Lung (tissue), 12 donors: ENCODE data around the gene GPS1. TPM values are rescaled to one million over a fixed set of nuclear protein-coding genes. Genes with fewer than 3 reads are reported as not detected.
A peak's percentile ranks its signal among the peaks of the same experiment; 100 is the strongest.

Experiments
- ATAC-seq: fragments of 200-7000 bp; cut with Tn5 transposase; one replicate; pipeline ENCODE4 v1.9.1; 2020; ENCODE audit warnings: moderate number of reproducible peaks; ENCODE audit not compliant: insufficient read depth, low FRiP score
- DNase-seq, 3 donors: peaks; one replicate each; pipeline ENCODE4 v3.0.0-alpha.2; 2013 to 2017
- H3K27ac ChIP-seq, 2 donors: one replicate each; pipeline ENCODE4 v1.5.1; 2013; ENCODE audit warnings: mild to moderate bottlenecking in 2 of 2, moderate library complexity in 2 of 2, control low read depth in 1 of 2, inconsistent platforms in 1 of 2, low read depth in 1 of 2, low read length in 1 of 2
- H3K27me3 ChIP-seq, 3 donors: one replicate each; pipeline ENCODE4 v1.5.1; 2013; ENCODE audit warnings: low read length in 2 of 3; ENCODE audit not compliant: control insufficient read depth in 3 of 3, insufficient read depth in 3 of 3
- H3K36me3 ChIP-seq, 4 donors: one replicate each; pipeline ENCODE4 v1.5.1; 2013; ENCODE audit warnings: low read length in 4 of 4, mild to moderate bottlenecking in 1 of 4, moderate library complexity in 1 of 4; ENCODE audit not compliant: control insufficient read depth in 4 of 4, insufficient read depth in 4 of 4
- H3K4me1 ChIP-seq, 5 donors: one replicate each; pipeline ENCODE4 v1.5.1; 2013; ENCODE audit warnings: low read length in 5 of 5, mild to moderate bottlenecking in 2 of 5, moderate library complexity in 1 of 5; ENCODE audit not compliant: control insufficient read depth in 5 of 5, insufficient read depth in 5 of 5
- H3K4me3 ChIP-seq: one replicate; pipeline ENCODE4 v1.5.1; 2013; ENCODE audit warnings: mild to moderate bottlenecking, control low read depth, moderate library complexity
- H3K9ac ChIP-seq, 2 donors: one replicate each; pipeline ENCODE4 v1.5.1; 2013; ENCODE audit warnings: low read length in 2 of 2, control low read depth in 1 of 2; ENCODE audit not compliant: insufficient read depth in 1 of 2
- H3K9me3 ChIP-seq, 4 donors: one replicate each; pipeline ENCODE4 v1.5.1; 2013; ENCODE audit warnings: low read length in 3 of 4, mild to moderate bottlenecking in 1 of 4, moderate library complexity in 1 of 4; ENCODE audit not compliant: control insufficient read depth in 4 of 4, insufficient read depth in 3 of 4
- WGBS, 2 donors: extraction: QIAGEN DNeasy Blood & Tissue Kit; methylation state at CpG; one replicate each; pipeline ENCODE4 v1.1.7; 2013; 5-methylcytosine and 5-hydroxymethylcytosine counted together
- polyA plus RNA-seq, 2 donors: library from polyadenylated mRNA; stranded (reverse); fragments of 200-250 nt; gene quantifications; one replicate each; pipeline ENCODE4 v1.2.1, GENCODE V29; 2013
- total RNA-seq, 2 donors: library from RNA; depleted of rRNA in 1 of 2; stranded (reverse); fragments of >200 nt in 1 of 2; gene quantifications; one replicate each; pipeline ENCODE4 v1.2.1, GENCODE V29; 2014 to 2021
- TF ChIP-seq, protein P1 (sequence below): IDR thresholded peaks from 2 replicates; pipeline ENCODE4 v1.5.1; 2012; ENCODE audit warnings: mild to moderate bottlenecking; ENCODE audit errors: control extremely low read depth, extremely low read depth
- donor health status: control.
- donor health status: control.
- donor health status: Bipolar disorder and iron deficiency.
- donor health status: healthy.
- donor health status: DM: yes; HTN: yes; CAD: no.

GPS1 gene
- total and polyA plus RNA-seq, 4 donors = 71.0 to 102 (median 89.4) TPM

DNA sequence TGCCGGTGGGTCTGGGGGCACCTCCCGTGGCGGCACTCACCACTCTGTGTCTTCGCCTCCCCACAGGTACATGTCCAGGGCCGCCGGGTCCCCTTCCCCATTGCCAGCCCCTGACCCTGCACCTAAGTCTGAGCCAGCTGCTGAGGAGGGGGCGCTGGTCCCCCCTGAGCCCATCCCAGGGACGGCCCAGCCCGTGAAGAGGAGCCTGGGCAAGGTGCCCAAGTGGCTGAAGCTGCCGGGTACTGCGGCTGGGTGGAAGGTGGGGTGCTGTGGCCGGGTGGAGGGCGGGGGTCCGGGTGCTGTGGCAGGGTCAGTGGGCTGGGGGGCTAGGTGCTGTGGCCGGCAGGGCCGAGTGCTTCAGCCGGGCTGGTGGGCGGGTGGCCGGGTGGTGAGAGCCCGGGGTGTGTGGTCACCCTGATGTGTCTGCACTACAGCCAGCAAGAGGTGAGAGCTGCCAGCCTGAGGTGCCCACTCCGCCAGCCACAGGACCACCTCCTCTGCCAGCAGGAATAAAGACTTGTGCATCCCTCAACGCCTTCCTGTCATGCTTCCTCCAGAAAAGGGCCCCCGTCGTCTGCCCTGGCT, 34.7 kb upstream of the GPS1 start:
- no peak overlapping the region for H3K9ac ChIP-seq
- H3K27me3 ChIP-seq = no peaks in the 10 kb centered on the region
- ATAC-seq (no peak), DNase-seq (no peak)
- H3K9me3 ChIP-seq = no peaks in the 10 kb centered on the region
- H3K4me1 ChIP-seq = peaks cover 0 to 32% (median 6%) of the 10 kb centered on the region in 5 donors
- 78 to 91% methylated on average over 24 of the region's 24 CpGs for WGBS, 2 donors
- H3K27ac ChIP-seq = peak overlapping the region in 1 of 2 donors; percentile 42
- H3K4me3 ChIP-seq = no peak overlapping the region
- H3K36me3 ChIP-seq = peaks cover 0 to 15% (median 0%) of the 10 kb centered on the region in 4 donors
- TF ChIP-seq, protein P1, sequence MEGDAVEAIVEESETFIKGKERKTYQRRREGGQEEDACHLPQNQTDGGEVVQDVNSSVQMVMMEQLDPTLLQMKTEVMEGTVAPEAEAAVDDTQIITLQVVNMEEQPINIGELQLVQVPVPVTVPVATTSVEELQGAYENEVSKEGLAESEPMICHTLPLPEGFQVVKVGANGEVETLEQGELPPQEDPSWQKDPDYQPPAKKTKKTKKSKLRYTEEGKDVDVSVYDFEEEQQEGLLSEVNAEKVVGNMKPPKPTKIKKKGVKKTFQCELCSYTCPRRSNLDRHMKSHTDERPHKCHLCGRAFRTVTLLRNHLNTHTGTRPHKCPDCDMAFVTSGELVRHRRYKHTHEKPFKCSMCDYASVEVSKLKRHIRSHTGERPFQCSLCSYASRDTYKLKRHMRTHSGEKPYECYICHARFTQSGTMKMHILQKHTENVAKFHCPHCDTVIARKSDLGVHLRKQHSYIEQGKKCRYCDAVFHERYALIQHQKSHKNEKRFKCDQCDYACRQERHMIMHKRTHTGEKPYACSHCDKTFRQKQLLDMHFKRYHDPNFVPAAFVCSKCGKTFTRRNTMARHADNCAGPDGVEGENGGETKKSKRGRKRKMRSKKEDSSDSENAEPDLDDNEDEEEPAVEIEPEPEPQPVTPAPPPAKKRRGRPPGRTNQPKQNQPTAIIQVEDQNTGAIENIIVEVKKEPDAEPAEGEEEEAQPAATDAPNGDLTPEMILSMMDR = no peak

DNA sequence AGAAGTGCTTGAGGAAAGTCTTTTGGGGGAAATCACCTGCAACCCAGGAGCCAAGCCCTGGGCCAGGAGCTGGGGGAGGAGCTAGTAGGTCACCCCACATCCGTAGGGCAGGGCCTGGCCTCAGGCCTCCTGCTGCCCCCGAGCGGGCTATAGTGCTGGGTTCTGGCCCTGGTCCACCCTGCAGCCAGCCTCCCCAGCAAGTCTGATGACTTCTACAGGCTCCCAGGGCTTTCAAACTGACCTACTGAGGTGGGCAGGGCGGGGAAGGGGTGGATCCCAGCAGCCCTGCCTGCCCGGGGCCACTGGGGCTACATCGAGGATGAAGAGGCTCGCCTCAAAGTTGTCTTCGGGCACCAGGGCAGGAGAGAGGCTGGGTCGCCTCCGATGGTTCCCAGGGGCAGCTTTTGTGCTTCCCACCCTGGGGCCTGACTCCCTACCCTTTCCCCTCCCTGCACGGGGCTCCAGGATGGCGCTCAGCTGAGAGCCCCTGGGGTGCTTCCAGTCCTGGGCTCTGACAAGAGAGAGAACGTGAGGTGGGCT, 34.0 kb upstream of the GPS1 start:
- ATAC-seq (no peak), DNase-seq (no peak)
- no peak overlapping the region for H3K9ac ChIP-seq
- no peaks in the 10 kb centered on the region for H3K27me3 ChIP-seq
- WGBS, 2 donors = 66 to 88% methylated on average over 12 to 13 of the region's 13 CpGs
- H3K36me3 ChIP-seq = peaks cover 0 to 13% (median 0%) of the 10 kb centered on the region in 4 donors
- H3K4me3 ChIP-seq = no peak overlapping the region
- TF ChIP-seq, protein P1 = no peak
- no peaks in the 10 kb centered on the region for H3K9me3 ChIP-seq
- H3K4me1 ChIP-seq = peaks cover 0 to 29% (median 6%) of the 10 kb centered on the region in 5 donors
- H3K27ac ChIP-seq = peak overlapping the region in 1 of 2 donors; percentile 28

GRCh38 chr17:82018152-82018988, 33.3 kb upstream of the GPS1 start:
- Histone ChIP-seq H3K9me3 (no peaks in the 10 kb centered on the region), H3K36me3 (peaks cover 0 to 11% (median 0%) of the 10 kb centered on the region in 4 donors), H3K4me3 (no peak overlapping the region), H3K4me1 (peaks cover 0 to 23% (median 6%) of the 10 kb centered on the region in 5 donors), H3K27me3 (no peaks in the 10 kb centered on the region), H3K27ac (no peak overlapping the region), H3K9ac (no peak overlapping the region)
- no peak for DNase-seq
- TF ChIP-seq, protein P1 = no peak
- no peak for ATAC-seq
- WGBS, 2 donors = 68 to 78% methylated on average over 19 of the region's 19 CpGs
